NCI-H2171 (cell line): ENCODE results near the gene CASP4.
"Not testable (repeated sequence)": the region's sequence is repeated elsewhere in the genome, so short reads cannot be mapped to it uniquely, and the experiment has no call there.

Source experiments
- DNase-seq: peaks from one replicate; lab custom pipeline; 2025; lab: John Stamatoyannopoulos, UW

Gene CASP4

GRCh38 chr11:104956528-104956927, 11.8 kb downstream of the CASP4 start:
- DNase-seq: no peak

GRCh38 chr11:104946907-104947306, 21.5 kb downstream of the CASP4 start:
- no peak for DNase-seq

DNA sequence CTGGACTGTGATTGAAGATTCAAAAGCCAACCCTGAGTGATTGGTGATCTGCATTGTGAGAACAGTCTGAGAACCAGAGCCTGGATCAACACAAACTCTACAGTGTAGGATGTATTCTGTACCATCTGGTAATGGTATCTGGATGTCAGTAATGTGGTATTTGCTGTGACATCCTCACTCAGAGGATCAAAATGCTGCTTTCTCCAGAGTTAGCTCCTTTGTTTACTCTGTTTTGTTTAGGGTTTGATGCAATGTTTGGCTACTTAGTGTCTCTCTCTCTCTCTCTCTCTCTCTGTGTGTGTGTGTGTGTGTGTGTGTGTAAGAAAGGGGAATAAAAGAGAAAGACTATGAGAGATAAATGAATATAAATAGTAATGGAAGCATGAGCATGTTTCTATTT, 24.3 kb downstream of the CASP4 start:
- no peak for DNase-seq

GRCh38 chr11:104943561-104943960, 24.8 kb downstream of the CASP4 start:
- DNase-seq: no peak

DNA sequence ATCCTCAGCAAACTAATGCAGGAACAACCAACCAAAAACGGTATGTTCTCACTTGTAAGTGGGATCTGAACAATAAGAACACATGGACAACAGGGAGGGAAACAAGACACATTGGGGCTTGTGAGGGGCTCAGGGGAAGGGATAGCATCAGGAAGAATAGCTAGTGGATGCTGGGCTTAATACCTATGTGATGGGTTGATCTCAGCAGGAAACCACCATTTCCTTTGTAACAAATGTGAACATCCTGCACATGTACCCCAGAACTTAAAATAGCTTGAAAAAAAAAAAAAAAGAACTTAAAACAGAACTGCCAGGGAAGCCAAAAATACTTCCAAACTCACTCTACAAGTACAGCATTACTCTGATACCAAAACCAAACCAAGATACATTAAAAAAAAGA, 33.8 kb downstream of the CASP4 start:
- DNase-seq: no peak

- not testable (repeated sequence) for DNase-seq
These were observed 34.3 kb downstream of the CASP4 start for GRCh38 chr11:104934073-104934472.

GRCh38 chr11:104928811-104929210, 39.6 kb downstream of the CASP4 start:
- DNase-seq: no peak

DNA sequence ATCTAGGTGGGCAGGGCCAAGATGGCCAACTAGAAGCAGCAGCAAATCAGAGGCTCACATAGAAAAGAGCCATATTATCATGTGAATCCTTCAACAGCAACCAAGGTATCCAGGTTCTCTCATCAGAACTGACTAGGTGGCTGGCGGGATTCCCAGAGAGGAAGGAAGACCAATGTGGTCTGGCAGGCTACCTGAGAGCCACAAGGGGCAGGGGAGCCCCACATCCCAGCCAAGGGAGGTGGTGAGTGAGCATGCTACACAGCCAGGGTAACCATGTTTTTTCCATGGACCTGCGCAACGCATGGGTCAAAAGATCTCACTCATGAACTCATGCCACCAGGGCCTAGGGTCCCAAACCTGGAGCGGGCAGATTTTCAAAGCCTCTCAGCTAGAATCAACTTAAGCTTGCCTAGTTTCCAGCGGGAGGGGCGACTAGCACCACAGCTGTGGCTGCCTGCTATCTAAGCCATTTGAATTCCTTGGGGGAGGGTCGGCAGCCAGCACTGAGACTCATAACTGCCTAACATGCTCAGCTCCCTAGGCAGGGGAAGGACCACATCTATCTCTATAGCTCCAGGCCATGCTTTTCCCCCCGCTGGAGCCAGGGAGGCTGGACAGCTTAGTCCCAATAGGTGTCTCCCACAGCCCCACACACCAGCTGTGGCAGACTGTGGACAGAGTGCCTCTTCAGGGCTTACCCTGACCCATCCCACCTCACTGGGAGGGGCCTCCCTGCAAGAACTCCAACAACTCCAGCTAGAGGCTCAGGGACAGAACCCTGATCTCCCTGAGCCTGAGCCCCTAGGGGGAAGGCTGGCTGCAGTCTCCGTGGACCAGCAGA, 41.4 kb downstream of the CASP4 start:
- DNase-seq: no peak

DNA sequence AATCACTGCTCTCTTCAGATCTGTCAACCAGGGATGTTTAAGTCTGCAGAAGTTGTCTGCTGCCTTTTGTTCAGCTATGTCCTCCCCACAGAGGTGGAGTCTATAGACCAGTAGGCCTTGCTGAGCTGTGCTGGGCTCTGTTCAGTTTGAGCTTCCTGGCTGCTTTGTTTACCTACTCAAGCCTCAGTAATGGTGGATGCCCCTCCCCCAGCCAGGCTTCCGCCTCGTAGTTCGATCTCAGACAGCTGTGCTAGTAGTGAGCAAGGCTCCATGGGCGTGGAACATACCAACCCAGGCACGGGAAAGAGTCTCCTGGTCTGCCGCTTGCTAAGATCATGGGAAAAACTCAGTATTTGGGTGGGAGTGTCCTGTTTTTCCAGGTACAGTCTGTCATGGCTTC, 42.5 kb downstream of the CASP4 start:
- DNase-seq: no peak

- no peak for DNase-seq
These were observed 50.1 kb downstream of the CASP4 start for GRCh38 chr11:104918113-104918824.

GRCh38 chr11:104917271-104918112, 50.9 kb downstream of the CASP4 start:
- no peak for DNase-seq

- DNase-seq: no peak
These were observed 51.9 kb downstream of the CASP4 start for GRCh38 chr11:104916442-104916841.

GRCh38 chr11:104912102-104912501, 56.3 kb downstream of the CASP4 start:
- DNase-seq: no peak

DNA sequence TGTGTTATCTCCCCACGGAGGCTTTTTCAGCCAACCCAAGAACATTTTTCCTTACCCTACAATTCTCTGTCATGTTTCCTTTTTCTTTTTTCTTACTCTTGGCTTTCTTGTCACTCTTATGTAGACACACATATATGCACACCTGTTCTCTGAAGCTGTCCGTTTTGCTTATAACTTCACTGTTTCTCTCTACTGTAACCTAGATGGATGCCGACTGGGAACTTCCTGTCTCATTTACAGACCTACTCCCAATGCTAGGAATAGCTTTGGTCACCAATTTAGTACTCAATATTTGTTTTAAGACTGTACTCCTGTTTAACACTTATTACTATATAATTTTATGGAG, 60.2 kb downstream of the CASP4 start:
- no peak for DNase-seq

DNA sequence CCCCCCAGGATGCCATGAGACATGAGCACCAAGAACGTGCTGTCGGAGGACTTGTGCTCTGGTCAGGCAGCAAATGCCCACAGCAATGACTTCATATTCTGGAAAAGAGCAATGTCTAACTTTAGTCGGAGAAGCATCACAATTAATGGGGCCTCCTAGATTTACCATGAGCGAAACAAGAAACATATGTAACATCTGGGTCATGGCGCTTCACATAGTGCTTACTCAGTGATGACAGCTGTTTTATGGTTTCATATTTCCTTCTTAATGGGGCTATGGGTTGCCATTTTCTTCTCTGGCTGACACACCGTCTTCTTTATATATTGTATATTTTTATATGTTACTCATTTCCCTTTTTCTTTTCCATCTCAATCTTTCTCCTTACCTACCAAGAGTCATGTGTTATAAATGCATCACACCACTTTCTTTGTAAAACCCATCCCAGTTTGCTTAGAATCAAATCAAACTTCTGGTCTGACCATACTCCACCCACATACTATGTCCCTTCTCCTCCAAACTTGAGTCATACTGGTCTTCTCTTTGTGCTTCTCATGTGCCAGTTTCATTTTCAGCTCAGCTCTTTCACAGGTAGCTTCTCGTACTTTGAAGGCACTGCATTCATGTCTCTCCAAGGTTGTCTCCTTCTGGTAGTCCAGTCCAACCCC, 60.7 kb downstream of the CASP4 start:
- DNase-seq: no peak

DNA sequence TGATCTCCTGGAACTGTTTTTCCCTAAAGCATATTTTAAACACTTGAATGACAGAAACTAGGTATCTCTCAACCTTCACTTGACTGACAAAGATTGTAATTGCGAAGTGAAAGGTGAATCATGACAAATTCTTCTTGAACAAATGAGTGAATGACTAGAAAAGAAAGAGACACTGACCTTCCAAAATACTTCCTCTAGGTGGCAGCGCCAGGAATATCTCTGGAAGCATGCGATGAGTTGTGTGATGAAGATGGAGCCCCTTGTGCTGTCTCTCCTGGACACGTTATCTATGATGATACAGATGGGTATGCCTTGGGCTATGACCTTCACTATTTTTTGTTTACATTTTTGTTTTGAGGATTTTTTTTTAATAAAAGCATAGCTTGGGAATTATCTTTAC, 63.1 kb downstream of the CASP4 start:
- DNase-seq: no peak

GRCh38 chr11:104899226-104899625, 69.1 kb downstream of the CASP4 start:
- no peak for DNase-seq

DNA sequence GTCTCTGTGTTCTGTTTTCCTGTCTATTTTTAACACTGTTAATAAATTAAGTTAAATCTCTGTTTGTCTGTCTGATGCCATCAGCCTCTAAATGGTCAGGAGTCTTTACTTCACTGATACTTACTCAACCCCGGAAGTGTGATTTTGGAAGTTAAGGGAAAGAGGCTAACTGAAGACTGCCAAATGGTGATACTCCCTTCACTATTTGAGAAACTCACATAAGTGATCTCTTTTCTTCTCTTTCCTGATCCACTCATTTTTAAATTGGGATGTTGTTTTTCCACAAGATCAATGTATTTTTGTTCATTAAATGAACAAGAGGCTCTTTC, 69.7 kb downstream of the CASP4 start:
- DNase-seq: no peak

DNA sequence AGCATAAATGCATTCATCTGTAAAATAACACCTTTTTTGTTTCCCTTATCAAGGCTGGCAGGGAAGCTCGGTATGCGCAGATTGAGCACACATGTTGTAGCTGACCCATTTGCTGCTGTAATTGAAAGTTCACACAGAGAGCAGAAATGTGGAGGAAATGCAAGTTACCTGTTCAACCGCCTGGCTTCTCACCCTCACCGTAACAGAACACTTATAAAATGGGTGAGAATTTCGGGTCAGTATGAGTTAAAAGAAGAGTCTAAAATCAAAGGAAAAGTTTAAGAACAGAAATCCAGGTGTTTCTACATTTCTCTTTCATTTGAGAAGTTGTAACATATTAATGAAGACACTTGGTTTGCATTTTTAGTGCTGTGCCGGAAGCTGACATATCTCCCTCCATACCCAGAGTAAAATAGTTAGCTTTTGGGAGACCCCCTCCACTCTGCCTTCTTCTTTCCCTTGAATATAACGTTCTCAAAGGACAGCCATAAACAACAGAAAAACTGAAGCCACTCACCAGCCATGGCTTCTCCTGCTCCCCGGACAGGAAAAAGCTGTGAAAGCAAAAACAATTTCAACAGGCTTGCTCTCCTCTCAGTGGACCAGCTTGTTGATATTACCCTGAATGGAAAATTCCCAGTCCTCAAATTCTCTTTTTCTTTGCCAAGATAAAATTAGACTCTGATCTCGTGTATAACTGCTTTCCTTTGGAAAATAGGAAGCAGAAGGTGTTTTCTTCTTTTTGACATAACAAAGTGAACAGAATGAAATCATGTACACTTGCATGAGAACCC, 70.3 kb downstream of the CASP4 start, which contains the start of gene CASP12:
TSS of gene CASP12 (minus strand) at position 570 of the 794 bp plus-strand sequence.
- DNase-seq: no peak

DNA sequence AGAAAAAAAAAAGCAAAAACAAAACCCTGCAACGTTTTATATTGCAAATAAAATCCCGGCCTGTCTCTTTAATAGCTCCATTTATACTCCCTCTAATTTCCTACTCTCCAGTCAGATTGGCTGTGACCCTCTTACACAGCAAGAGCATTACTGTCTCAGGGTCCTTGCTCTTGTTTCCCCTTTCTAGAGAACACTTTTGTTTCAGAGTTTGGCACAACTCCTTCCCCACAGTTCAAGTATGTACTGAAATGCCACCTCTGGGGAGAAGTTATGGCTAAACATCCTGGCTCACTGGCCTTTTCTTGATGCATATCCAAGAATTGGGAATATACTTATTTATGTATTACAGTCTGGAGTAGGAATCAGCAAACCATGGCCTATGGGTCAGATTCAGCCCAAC, 72.7 kb downstream of the CASP4 start:
- DNase-seq: no peak

DNA sequence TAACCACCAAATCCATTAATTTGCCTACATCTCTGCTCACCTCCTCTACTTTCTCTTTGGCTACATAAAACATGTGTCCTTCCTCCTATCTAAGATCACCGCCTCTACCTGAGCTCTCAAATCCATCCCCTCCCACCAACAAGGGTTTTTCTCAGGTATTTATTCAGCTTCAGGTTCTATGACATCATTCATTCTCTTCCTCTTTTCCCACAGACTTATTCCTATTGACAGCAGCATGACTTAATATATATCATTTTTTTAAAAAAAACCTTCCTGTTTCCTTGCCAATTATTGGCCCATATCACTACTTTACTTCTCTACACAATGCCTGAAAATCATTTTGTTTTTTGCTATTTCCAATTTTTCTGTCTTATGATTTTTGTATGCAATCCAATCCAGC, 74.5 kb downstream of the CASP4 start:
- DNase-seq: no peak
